Measurements from ENCODE around the gene PSMA3.
A peak's percentile ranks its signal among the peaks of the same experiment; 100 is the strongest.
"Not testable (repeated sequence)": the region's sequence is repeated elsewhere in the genome, so short reads cannot be mapped to it uniquely, and the experiment has no call there.

The PSMA3 gene

DNA sequence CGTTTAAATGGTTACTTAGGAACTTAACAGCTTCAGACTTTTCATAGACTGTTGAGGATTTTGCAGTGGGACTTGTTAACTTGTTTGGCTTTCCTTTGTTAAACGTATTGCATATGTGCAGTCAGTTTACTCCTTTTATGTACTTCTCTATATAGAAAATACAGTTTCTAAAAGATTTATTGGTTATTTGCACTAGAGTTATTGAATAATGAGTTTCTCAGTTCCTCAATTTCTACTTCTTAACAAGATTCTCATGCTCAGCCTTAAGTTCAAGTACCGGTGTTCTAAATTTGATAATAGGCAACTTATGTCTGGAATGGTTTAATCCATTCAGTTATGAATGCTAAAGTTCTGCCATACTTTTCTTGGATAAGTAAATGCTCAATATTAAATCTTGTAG, 919 bp downstream of the PSMA3 start:
- peak overlapping the region; percentile 99 for H3K4me3 ChIP-seq (ENCODE audit: low read depth, low read length)
- H2AFZ ChIP-seq, result no peak overlapping the region
- TF ChIP-seq, protein P1, sequence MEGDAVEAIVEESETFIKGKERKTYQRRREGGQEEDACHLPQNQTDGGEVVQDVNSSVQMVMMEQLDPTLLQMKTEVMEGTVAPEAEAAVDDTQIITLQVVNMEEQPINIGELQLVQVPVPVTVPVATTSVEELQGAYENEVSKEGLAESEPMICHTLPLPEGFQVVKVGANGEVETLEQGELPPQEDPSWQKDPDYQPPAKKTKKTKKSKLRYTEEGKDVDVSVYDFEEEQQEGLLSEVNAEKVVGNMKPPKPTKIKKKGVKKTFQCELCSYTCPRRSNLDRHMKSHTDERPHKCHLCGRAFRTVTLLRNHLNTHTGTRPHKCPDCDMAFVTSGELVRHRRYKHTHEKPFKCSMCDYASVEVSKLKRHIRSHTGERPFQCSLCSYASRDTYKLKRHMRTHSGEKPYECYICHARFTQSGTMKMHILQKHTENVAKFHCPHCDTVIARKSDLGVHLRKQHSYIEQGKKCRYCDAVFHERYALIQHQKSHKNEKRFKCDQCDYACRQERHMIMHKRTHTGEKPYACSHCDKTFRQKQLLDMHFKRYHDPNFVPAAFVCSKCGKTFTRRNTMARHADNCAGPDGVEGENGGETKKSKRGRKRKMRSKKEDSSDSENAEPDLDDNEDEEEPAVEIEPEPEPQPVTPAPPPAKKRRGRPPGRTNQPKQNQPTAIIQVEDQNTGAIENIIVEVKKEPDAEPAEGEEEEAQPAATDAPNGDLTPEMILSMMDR (IDR thresholded peaks at IDR 0.05), result no peak
- H3K36me3 ChIP-seq (ENCODE audit: control insufficient read depth, insufficient read depth, low read length), result no peaks in the 10 kb centered on the region
- H3K79me2 ChIP-seq, result peaks cover 36% of the 10 kb centered on the region
- no peaks in the 10 kb centered on the region for H3K4me1 ChIP-seq
- peak overlapping the region; percentile 88 for H3K4me2 ChIP-seq (ENCODE audit: low read length)
- H3K9ac ChIP-seq, result peak overlapping the region; percentile 15
- H3K27me3 ChIP-seq (ENCODE audit: control insufficient read depth, insufficient read depth, low read length), result no peaks in the 10 kb centered on the region
- peak overlapping the region; percentile 73 for H3K27ac ChIP-seq
- H3K9me3 ChIP-seq (ENCODE audit: control insufficient read depth, low read length), result no peaks in the 10 kb centered on the region

DNA sequence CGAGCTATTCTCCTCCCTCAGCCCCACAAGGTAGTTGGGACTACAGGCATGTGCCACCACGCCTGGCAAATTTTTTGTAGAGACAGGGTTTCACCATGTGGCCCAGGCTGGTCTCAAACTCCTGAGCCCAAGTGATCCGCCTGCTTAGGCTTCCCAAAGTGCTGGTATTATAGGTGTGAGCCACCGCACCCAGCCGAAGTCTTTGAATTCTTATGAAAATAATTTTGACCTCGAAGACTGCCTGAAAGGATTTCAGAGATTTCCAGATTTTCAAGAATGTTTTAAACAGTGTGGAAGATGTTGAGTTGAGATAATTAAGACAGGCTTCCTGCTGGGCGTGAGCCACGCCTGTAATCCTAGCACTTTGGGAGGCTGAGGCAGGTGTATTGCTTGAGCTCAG, 5.0 kb downstream of the PSMA3 start:
- Histone ChIP-seq H3K36me3 (ENCODE audit: control insufficient read depth, insufficient read depth, low read length) (no peaks in the 10 kb centered on the region), H3K4me3 (ENCODE audit: low read depth, low read length) (no peak overlapping the region), H2AFZ (no peak overlapping the region), H3K4me1 (no peaks in the 10 kb centered on the region), H3K9ac (no peak overlapping the region), H3K79me2 (peaks cover 47% of the 10 kb centered on the region), H3K27ac (no peak overlapping the region), H3K9me3 (ENCODE audit: control insufficient read depth, low read length) (no peaks in the 10 kb centered on the region), H3K4me2 (ENCODE audit: low read length) (no peak overlapping the region), H3K27me3 (ENCODE audit: control insufficient read depth, insufficient read depth, low read length) (no peaks in the 10 kb centered on the region)
- TF ChIP-seq, protein P1 (IDR thresholded peaks at IDR 0.05), result no peak

DNA sequence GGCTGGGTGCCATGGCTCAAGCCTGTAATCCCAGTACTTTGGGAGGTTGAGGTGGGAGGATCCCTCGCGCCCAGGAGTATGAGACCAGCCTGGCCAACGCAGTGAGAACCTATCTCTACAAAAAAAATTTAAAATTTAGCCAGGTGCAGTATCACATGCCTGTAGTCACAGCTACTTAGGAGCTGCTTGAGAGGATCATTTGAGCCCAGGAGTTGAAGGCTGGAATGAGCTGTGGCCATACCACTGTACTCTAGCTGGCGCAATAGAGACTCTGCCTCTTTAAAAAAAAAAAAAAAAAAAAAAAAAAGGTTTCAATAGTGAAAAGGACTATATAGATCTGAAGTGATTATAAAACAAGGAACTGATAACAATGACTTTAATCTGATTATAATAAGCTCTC, 13.5 kb downstream of the PSMA3 start:
- TF ChIP-seq, protein P1 (IDR thresholded peaks at IDR 0.05), result no peak
- Histone ChIP-seq H3K4me1 (no peaks in the 10 kb centered on the region), H3K9ac (no peak overlapping the region), H3K27ac (no peak overlapping the region), H3K4me2 (ENCODE audit: low read length) (no peak overlapping the region), H2AFZ (no peak overlapping the region), H3K9me3 (ENCODE audit: control insufficient read depth, low read length) (no peaks in the 10 kb centered on the region), H3K4me3 (ENCODE audit: low read depth, low read length) (no peak overlapping the region), H3K79me2 (peaks cover 12% of the 10 kb centered on the region), H3K27me3 (ENCODE audit: control insufficient read depth, insufficient read depth, low read length) (no peaks in the 10 kb centered on the region), H3K36me3 (ENCODE audit: control insufficient read depth, insufficient read depth, low read length) (no peaks in the 10 kb centered on the region)

DNA sequence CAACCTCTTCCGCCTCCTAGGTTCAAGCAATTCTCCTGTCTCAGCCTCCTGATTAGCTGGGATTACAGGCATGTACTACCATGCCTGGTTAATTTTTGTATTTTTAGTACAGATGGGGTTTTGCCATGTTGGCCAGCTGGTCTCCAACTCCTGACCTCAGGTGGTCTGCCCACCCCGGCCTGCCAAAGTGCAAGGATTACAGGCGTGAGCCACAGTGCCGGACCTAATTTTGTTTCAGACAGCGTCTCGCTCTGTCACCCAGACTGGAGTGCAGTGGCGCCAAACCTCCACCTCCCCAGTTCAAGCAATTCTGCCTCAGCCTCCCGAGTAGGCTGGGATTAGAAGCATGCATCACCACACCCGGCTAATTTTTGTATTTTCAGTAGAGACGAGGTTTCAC, 17.4 kb downstream of the PSMA3 start:
- H3K9ac ChIP-seq; H3K27ac ChIP-seq; H2AFZ ChIP-seq; H3K79me2 ChIP-seq; H3K9me3 ChIP-seq (ENCODE audit: control insufficient read depth, low read length); H3K4me3 ChIP-seq (ENCODE audit: low read depth, low read length); H3K27me3 ChIP-seq (ENCODE audit: control insufficient read depth, insufficient read depth, low read length); H3K4me1 ChIP-seq; H3K36me3 ChIP-seq (ENCODE audit: control insufficient read depth, insufficient read depth, low read length); H3K4me2 ChIP-seq (ENCODE audit: low read length): not testable (repeated sequence)

DNA sequence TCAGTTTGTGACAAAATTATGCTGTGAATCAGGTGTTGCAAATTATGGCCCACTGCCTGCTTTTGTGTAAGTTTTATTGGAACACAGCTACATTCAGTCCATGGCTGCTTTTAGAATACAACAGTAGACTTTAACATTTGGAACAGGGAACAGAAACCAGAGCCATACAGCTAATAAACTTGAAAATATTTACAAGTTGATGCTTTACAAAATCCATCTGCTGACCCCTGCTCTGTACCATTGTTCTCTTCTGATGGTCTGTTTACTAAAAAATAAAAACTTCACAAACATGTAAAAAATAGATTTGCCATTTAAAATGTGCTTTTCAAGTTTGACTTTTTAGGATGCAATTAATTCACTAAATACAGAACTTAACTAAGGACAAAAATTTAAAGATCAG, 20.8 kb downstream of the PSMA3 start:
- Histone ChIP-seq H3K36me3 (ENCODE audit: control insufficient read depth, insufficient read depth, low read length) (no peaks in the 10 kb centered on the region), H3K27ac (peak overlapping the region; percentile 11), H3K9ac (no peak overlapping the region), H3K4me3 (ENCODE audit: low read depth, low read length) (no peak overlapping the region), H3K9me3 (ENCODE audit: control insufficient read depth, low read length) (no peaks in the 10 kb centered on the region), H3K27me3 (ENCODE audit: control insufficient read depth, insufficient read depth, low read length) (no peaks in the 10 kb centered on the region), H2AFZ (no peak overlapping the region), H3K4me2 (ENCODE audit: low read length) (peak overlapping the region; percentile 55), H3K4me1 (peaks cover 4% of the 10 kb centered on the region), H3K79me2 (peaks cover 4% of the 10 kb centered on the region)
- TF ChIP-seq, protein P1 (IDR thresholded peaks at IDR 0.05), result no peak
